NCI-H2171 (cell line): Measurements from ENCODE around the gene CBS.
"Not testable (repeated sequence)": the region's sequence is repeated elsewhere in the genome, so short reads cannot be mapped to it uniquely, and the experiment has no call there.

Experiments
- DNase-seq: peaks from one replicate; lab custom pipeline; 2025; lab: John Stamatoyannopoulos, UW

CBS gene

DNA sequence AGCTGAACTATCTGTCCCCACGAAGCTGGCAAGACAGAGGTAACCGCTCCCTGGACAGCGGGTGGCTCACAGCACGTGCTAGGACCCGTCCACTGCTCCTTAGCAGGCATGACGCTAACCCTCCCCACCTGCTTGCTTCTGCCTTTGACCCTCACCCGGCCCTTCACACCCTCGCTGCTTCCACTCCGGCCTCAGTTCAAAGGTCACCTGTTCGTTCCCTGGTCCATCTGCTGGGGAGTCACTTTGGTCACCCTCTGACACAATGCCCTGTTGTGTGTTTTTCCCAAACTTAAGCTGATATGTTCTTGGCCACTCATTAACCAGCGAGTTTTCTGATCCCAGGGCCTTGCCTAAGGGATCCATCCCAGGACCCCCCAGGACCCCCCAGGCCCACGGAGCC lies 7.6 kb downstream of the CBS start:
- DNase-seq = not testable (repeated sequence)

GRCh38 chr21:43066690-43067089 lies 8.9 kb downstream of the CBS start:
- DNase-seq = not testable (repeated sequence)

DNA sequence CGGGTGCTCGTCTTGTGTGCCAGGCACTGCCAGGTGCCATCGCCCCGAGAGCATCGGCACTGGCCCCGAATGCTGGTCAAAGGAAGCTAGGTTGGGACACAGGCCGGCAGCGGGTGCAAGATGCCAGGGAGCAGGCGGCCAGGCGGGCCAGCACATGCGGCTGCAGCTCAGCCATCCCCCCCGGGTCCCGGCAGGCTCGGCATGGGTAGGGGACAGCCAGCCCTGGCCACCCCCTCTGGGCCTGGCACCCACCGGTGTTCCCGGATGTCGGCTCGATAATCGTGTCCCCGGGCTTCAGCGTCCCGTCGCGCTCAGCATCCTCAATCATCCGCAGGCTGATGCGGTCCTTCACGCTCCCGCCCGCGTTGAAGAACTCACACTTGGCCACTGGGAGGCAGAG lies 9.6 kb downstream of the CBS start:
- DNase-seq = not testable (repeated sequence)

DNA sequence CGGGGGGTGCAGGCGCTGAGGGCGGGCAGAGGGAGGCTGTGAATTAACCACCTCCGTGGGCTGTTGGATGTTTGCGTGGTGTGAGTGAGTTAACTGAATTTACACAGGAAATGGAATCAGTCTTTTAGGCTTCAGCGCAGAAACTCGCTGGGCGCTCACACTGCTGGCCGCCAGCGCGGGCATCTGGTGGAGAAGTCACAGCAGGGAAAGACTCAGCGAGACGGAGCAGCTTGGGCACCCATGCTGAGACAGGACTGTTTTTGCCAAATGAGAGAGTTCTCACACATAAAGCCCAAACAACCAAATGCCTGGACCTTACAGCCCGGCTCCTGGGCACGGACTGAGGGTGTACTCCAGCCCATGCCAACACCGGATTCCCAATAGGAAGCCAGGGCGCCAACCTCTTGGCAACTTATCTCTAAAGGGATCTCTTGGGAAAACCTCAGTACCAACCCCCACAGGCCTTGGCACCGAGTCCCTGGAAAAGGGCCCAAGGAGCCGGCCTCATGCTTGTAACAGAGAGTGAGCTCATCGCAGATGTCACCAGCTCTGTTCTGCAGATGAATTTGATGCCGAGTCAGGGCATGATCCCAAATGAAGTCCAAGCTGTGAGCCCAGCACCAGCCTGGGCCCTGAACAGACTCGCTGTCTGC lies 11.2 kb downstream of the CBS start:
- DNase-seq = not testable (repeated sequence)

DNA sequence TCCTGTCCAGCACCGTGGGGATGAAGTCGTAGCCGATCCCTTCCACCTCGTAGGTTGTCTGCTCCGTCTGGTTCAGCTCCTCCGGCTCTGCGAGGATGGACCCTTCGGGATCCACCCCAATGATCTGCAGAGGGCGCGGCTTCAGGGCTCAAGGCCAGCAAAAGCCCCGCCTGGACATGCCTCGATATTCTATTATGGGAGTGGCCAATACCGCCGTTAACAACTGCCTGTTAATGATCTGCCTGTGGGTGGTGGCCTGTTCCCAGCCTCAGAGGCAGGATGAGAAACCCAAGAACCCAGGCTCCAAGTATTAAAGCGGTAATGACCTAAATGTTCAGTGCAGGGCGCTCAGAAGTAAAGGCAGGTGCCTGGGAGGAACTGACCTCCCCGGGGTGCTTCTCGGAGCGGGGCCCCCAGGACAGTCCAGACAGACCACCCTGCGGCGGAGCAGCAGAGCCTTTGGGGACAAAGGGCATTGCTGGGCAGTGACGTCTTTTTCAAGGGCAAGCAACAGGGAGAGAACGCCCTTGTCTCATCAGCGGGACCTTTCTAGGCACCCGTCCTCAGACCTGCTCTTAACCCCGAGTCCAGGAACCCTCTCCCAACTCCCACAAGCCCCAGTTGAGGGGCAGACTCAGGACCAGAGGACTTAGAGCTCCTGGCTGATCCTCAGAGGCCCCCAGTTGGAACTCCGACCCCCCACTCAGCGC lies 12.5 kb downstream of the CBS start:
- not testable (repeated sequence) for DNase-seq

GRCh38 chr21:43053112-43053511 lies 22.5 kb downstream of the CBS start:
- DNase-seq = not testable (repeated sequence)

- not testable (repeated sequence) for DNase-seq
Observed at GRCh38 chr21:43045876-43046821, 29.5 kb downstream of the CBS start.

GRCh38 chr21:43045165-43045875 lies 30.3 kb downstream of the CBS start:
- DNase-seq = not testable (repeated sequence)

GRCh38 chr21:43044547-43044946 lies 31.1 kb downstream of the CBS start:
- not testable (repeated sequence) for DNase-seq

DNA sequence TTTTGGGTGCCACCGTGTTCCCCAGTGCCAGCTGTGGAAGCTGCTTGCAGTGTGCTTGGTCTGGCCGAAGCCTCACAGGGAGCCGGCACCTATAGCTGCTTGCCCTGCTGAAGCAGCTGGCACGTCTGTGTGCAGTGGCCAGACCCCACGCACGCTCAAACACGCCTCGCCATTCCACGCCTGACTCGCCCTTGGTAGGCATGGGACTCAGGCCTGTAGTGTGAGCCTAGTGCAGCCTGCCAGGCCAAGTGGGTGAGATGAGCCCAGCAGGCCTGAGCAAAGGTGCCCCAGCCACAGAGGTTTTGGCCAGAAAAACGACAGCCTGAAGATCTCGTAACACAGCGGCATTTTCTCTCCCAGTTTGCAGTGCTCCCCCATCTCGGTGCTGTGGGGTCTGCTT lies 32.3 kb downstream of the CBS start:
- not testable (repeated sequence) for DNase-seq

GRCh38 chr21:43042169-43042568 lies 33.5 kb downstream of the CBS start:
- not testable (repeated sequence) for DNase-seq

- not testable (repeated sequence) for DNase-seq
Observed at GRCh38 chr21:43038659-43039044, 37.0 kb downstream of the CBS start.

GRCh38 chr21:43037918-43038658 lies 37.5 kb downstream of the CBS start:
- DNase-seq = not testable (repeated sequence)

- DNase-seq = not testable (repeated sequence)
Observed at GRCh38 chr21:43036889-43037288, 38.7 kb downstream of the CBS start.

- no peak for DNase-seq
Observed at GRCh38 chr21:43034826-43035225, 40.8 kb downstream of the CBS start.

DNA sequence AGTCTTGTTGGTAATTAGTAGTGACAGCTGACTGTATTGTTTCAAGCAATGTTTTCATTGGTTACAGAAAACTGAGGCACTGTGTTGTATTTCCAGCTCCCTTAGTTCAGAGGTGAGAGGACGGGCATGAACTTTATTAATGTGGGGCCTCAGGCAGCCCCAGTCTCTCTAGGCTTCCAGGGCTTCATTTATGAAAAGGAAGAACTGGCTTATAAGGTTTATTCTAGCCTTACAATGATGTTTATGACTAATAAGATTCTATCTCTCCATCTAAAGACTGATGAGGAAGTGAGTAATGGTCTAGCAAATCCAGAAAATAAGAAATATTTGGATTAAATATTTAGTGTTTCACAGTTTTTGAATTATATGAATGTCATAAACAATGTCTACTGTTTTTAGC lies 41.5 kb downstream of the CBS start:
- DNase-seq = no peak

- DNase-seq = no peak
Observed at GRCh38 chr21:43031121-43031619, 44.5 kb downstream of the CBS start.

DNA sequence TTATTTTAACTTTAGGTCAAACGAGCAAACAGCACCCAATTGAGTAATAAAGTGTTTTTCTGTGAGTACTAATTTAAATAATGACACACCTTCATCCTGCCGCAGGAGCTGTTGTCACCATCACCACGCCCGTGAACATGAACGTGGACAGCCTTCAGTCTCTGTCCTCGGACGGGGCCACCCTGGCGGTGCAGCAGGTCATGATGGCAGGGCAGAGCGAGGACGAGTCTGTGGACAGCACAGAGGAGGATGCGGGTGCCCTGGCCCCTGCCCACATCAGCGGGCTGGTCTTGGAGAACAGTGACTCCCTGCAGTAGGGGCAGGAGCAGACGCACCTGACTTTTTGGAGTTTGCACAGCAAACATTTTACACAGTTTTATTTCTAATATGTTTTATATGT lies 45.9 kb downstream of the CBS start:
- DNase-seq = no peak

DNA sequence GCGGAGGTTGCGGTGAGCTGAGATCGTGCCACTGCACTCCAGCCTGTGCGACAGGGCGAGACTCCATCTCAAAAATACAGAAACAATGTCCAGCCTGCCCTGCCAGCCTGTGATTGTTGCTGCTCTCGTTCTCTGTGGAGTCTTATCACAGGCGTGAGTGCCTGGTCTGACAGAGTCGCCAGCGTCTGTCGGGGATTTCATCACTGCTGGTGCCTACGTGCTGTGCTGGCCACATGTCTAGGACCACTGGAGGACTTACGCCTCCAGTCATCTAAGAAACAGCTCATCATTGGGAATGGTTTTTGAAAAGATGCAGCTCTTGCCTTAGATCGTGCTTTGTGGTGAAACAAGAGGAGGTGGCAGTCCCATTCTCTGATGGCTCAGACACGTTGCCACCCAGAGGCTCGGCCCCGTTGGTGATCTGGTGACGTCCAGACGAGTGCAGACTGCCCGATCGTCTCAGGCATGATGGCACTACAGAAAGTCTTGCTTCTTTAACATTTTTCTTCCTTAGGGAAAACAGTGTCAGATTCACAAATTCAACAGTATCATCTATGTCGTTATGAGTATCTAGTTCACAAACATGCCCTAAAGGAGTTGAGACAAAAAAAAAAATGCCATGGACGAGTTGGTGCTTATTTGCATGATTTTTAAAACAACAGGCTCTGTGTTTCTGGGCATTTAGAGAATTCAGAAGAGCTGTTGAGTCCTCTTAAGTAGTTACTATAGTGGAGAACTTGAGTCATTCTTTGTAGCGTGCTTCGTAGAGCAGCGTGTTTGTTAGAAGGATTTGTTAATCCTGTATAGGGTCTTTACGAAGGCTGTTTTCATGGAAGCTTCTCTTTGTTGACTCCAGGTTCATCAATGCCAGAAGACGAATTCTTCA lies 47.5 kb downstream of the CBS start:
- DNase-seq = no peak

- DNase-seq = no peak
Observed at GRCh38 chr21:43025636-43026180, 49.9 kb downstream of the CBS start.
